ENCODE data around the gene ATP5IF1.

DNA sequence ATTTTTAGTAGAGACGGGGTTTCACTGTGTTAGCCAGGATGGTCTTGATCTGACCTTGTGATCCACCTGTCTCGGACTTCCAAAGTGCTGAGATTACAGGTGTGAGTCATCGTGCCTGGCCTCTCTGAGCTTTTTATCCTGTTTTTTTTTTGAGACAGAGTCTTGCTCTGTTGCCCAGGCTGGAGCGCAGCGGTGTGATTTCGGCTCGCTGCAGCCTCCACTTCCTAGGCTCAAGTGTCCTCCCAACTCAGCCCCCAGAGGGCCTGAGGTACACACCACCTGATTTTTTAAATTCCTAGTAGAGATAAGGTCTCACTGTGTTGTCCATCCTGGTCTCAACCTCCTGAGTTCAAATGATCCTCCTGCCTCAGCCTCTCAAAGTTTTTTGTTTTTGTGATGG, 43.8 kb downstream of the ATP5IF1 start:
- TF ChIP-seq, protein P1, sequence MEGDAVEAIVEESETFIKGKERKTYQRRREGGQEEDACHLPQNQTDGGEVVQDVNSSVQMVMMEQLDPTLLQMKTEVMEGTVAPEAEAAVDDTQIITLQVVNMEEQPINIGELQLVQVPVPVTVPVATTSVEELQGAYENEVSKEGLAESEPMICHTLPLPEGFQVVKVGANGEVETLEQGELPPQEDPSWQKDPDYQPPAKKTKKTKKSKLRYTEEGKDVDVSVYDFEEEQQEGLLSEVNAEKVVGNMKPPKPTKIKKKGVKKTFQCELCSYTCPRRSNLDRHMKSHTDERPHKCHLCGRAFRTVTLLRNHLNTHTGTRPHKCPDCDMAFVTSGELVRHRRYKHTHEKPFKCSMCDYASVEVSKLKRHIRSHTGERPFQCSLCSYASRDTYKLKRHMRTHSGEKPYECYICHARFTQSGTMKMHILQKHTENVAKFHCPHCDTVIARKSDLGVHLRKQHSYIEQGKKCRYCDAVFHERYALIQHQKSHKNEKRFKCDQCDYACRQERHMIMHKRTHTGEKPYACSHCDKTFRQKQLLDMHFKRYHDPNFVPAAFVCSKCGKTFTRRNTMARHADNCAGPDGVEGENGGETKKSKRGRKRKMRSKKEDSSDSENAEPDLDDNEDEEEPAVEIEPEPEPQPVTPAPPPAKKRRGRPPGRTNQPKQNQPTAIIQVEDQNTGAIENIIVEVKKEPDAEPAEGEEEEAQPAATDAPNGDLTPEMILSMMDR (IDR thresholded peaks at IDR 0.05), result no peak
- TF ChIP-seq POLR2A (IDR thresholded peaks at IDR 0.05), result no peak

Measured in transverse colon (tissue), 3 donors.